Left lung (tissue), 10 donors: ENCODE data around the gene TMEM248. TPM values are rescaled to one million over a fixed set of nuclear protein-coding genes. Genes with fewer than 3 reads are reported as not detected.
"Not testable (repeated sequence)": the region's sequence is repeated elsewhere in the genome, so short reads cannot be mapped to it uniquely, and the experiment has no call there.

Experiments
- ATAC-seq: fragments of 200-7000 bp; cut with Tn5 transposase; one replicate; pipeline ENCODE4 v1.9.1; 2020; ENCODE audit warnings: moderate library complexity
- DNase-seq, 4 donors: peaks; one replicate each; pipeline ENCODE4 v3.0.0-alpha.2; 2013 to 2020
- H3K27ac ChIP-seq, 2 donors: fragments of 200-600 bp; sonication (generic) in 1 of 2; one replicate each; pipeline versions ENCODE4 v1.5.0 to v1.8.0; 2020 to 2021
- H3K27me3 ChIP-seq, 2 donors: fragments of 200-600 bp; sonication (generic) in 1 of 2; one replicate each; pipeline versions ENCODE4 v1.5.0 to v1.8.0; 2020 to 2021
- H3K36me3 ChIP-seq, 2 donors: fragments of 200-600 bp; sonication (generic) in 1 of 2; one replicate each; pipeline versions ENCODE4 v1.5.0 to v1.8.0; 2020 to 2021
- H3K4me1 ChIP-seq, 2 donors: fragments of 200-600 bp; one replicate each; pipeline ENCODE4 v1.8.0; 2021
- H3K4me3 ChIP-seq, 2 donors: fragments of 200-600 bp; sonication (generic) in 1 of 2; one replicate each; pipeline versions ENCODE4 v1.5.0 to v1.8.0; 2020 to 2021; ENCODE audit warnings: mild to moderate bottlenecking in 1 of 2
- H3K9me3 ChIP-seq, 2 donors: fragments of 200-600 bp; sonication (generic) in 1 of 2; one replicate each; pipeline versions ENCODE4 v1.5.0 to v1.8.0; 2020 to 2021
- CTCF ChIP-seq, 2 donors: fragments of 200-600 bp; sonication (generic) in 1 of 2; IDR thresholded peaks; one replicate each; pipeline versions ENCODE4 v1.5.0 to v1.8.0; 2021; ENCODE audit warnings: antibody characterized with exemption in 2 of 2
- intact Hi-C, 2 donors: fragments of 100-400 bp; cut with DNase I; formaldehyde crosslinking; loops; one replicate each; pipeline versions ENCODE4 v1.11.2 to v1.14.2; 2022
- polyA plus RNA-seq, 6 donors: library from polyadenylated mRNA; unstranded; fragments of 120-200 nt; gene quantifications; one replicate each; pipeline ENCODE4 v1.2.1, GENCODE V29; 2013; ENCODE audit not compliant: insufficient read length in 6 of 6
- total RNA-seq, 2 donors: library from RNA; stranded (reverse); fragmentation: NEBNext Ultra II Directional; extraction: Animal tissue kit (Norgen Biotek cat#: 25700); gene quantifications; one replicate each; pipeline ENCODE4 v1.2.1, GENCODE V29; 2021
- donor health status: DM: no; HTN: yes; CAD: no.
- donor health status: DM: no; HTN: no; CAD: no.

Gene TMEM248
- total and polyA plus RNA-seq, 8 donors = 64.5 to 103 (median 81.6) TPM

- ATAC-seq (no peak), DNase-seq (no peak)
- no peak for TF ChIP-seq CTCF (IDR thresholded peaks at IDR 0.05)
- intact Hi-C loops = no loop called here
- no peaks in the 10 kb centered on the region for H3K9me3 ChIP-seq
- no peaks in the 10 kb centered on the region for H3K36me3 ChIP-seq
- H3K4me1 ChIP-seq = no peaks in the 10 kb centered on the region
- H3K4me3 ChIP-seq = no peak overlapping the region
- H3K27me3 ChIP-seq = no peaks in the 10 kb centered on the region
- no peak overlapping the region for H3K27ac ChIP-seq
Measured at GRCh38 chr7:66912195-66912594, 8.8 kb upstream of the TMEM248 start.

- no peak overlapping the region for H3K27ac ChIP-seq
- H3K27me3 ChIP-seq = no peaks in the 10 kb centered on the region
- no peak overlapping the region for H3K4me3 ChIP-seq
- TF ChIP-seq CTCF (IDR thresholded peaks at IDR 0.05) = no peak
- no peak for ATAC-seq
- no peak for DNase-seq
- no peaks in the 10 kb centered on the region for H3K4me1 ChIP-seq
- no peaks in the 10 kb centered on the region for H3K9me3 ChIP-seq
- no peaks in the 10 kb centered on the region for H3K36me3 ChIP-seq
- intact Hi-C loops = no loop called here
Measured at GRCh38 chr7:66913118-66914037, 7.6 kb upstream of the TMEM248 start.

- H3K4me1 ChIP-seq = peaks cover 10 to 12% of the 10 kb centered on the region in 2 donors
- H3K9me3 ChIP-seq, H3K27me3 ChIP-seq, H3K36me3 ChIP-seq, DNase-seq, ATAC-seq, H3K4me3 ChIP-seq, intact Hi-C loops, H3K27ac ChIP-seq: not testable (repeated sequence)
Measured at GRCh38 chr7:66917904-66918303, 3.1 kb upstream of the TMEM248 start.

- peaks cover 0 to 9% of the 10 kb centered on the region in 2 donors for H3K36me3 ChIP-seq
- ATAC-seq = no peak
Measured at GRCh38 chr7:66919304-66919703, 1.7 kb upstream of the TMEM248 start.

GRCh38 chr7:66919704-66920103 is 1.3 kb upstream of the TMEM248 start:
- Histone ChIP-seq H3K4me3 (no peak overlapping the region), H3K27ac (no peak overlapping the region), H3K4me1 (peaks cover 18 to 26% of the 10 kb centered on the region in 2 donors), H3K9me3 (no peaks in the 10 kb centered on the region), H3K36me3 (peaks cover 0 to 12% of the 10 kb centered on the region in 2 donors), H3K27me3 (no peaks in the 10 kb centered on the region)
- intact Hi-C loops = no loop called here
- DNase-seq (no peak), ATAC-seq (no peak)
- no peak for TF ChIP-seq CTCF (IDR thresholded peaks at IDR 0.05)

More at GRCh38 chr7:66919304-66919703, 1.7 kb upstream of the TMEM248 start:
- Histone ChIP-seq H3K4me3 (no peak overlapping the region), H3K9me3 (no peaks in the 10 kb centered on the region), H3K27ac (no peak overlapping the region), H3K27me3 (no peaks in the 10 kb centered on the region), H3K4me1 (peaks cover 18 to 23% of the 10 kb centered on the region in 2 donors)
- DNase-seq = no peak
- intact Hi-C loops = no loop called here
- no peak for TF ChIP-seq CTCF (IDR thresholded peaks at IDR 0.05)
